Activated naive CD4-positive, alpha-beta T cell treated with anti-CD3 and anti-CD28 coated beads, Interleukin-2, amount 50 U/mL, for 72 hours (primary cell): ENCODE results near the gene INSL6. TPM values are rescaled to one million over a fixed set of nuclear protein-coding genes. Genes with fewer than 3 reads are reported as not detected.
A peak's percentile ranks its signal among the peaks of the same experiment; 100 is the strongest.
"Not testable (repeated sequence)": the region's sequence is repeated elsewhere in the genome, so short reads cannot be mapped to it uniquely, and the experiment has no call there.

Experiments used
- ATAC-seq, 2 donors: fragments of 150-1000 bp; cut with Tn5 transposase; 2 replicates each; pipeline ENCODE4 v1.10.0; 2021; ENCODE audit warnings: mild to moderate bottlenecking in 2 of 2, moderate library complexity in 2 of 2
- DNase-seq, 2 donors: peaks; one replicate each; pipeline ENCODE4 v3.0.0; 2021 to 2022; ENCODE audit warnings: low spot score in 2 of 2
- H3K27ac Mint-ChIP-seq, 2 donors: one replicate each; pipeline ENCODE4 v1.8.0; 2022; ENCODE audit warnings: mild to moderate bottlenecking in 2 of 2, mixed read lengths in 2 of 2
- H3K36me3 Mint-ChIP-seq, 2 donors: one replicate each; pipeline ENCODE4 v1.8.0; 2022; ENCODE audit warnings: mixed read lengths in 2 of 2
- H3K9me3 Mint-ChIP-seq, 2 donors: one replicate each; pipeline ENCODE4 v1.8.0; 2022; ENCODE audit warnings: mixed read lengths in 2 of 2
- total RNA-seq, 2 donors: library from RNA; stranded (reverse); gene quantifications; one replicate each; pipeline ENCODE4 v1.2.3, GENCODE V29; 2022

Gene INSL6
- not detected for total RNA-seq

- ATAC-seq (no peak), DNase-seq (no peak)
- H3K27ac Mint-ChIP-seq: no peak within 1 kb of the TSS
- H3K36me3 Mint-ChIP-seq: no peaks in the 10 kb centered on the region
- peaks cover 0 to 3% of the 10 kb centered on the region in 2 donors for H3K9me3 Mint-ChIP-seq
These were observed at the start of gene INSL6 for GRCh38 chr9:5185220-5185840. Gene INSL6, minus strand, starts transcription at chr9:5185639. Its CDS starts 37 bp downstream, at chr9:5185602.

- ATAC-seq: no peak
- Mint-ChIP-seq H3K36me3 (no peaks in the 10 kb centered on the region), H3K27ac (no peak within 1 kb of the TSS), H3K9me3 (no peaks in the 10 kb centered on the region)
- DNase-seq: no peak
These were observed 45.8 kb upstream of the INSL6 start, which contains the start of gene INSL4 for GRCh38 chr9:5231212-5231611. Gene INSL4, plus strand, starts transcription at chr9:5231419. Its CDS starts 105 bp downstream, at chr9:5231524.

GRCh38 chr9:5230554-5230953, 45.1 kb upstream of the INSL6 start:
- Mint-ChIP-seq H3K9me3 (no peaks in the 10 kb centered on the region), H3K36me3 (no peaks in the 10 kb centered on the region), H3K27ac (no peak overlapping the region)
- DNase-seq (no peak), ATAC-seq (no peak)

- peaks cover 6 to 10% of the 10 kb centered on the region in 2 donors for H3K36me3 Mint-ChIP-seq
- DNase-seq: no peak
- H3K27ac Mint-ChIP-seq: no peak overlapping the region
- ATAC-seq: peak; percentile 74 to 98
- peaks cover 7 to 17% of the 10 kb centered on the region in 2 donors for H3K9me3 Mint-ChIP-seq
These were observed 19.6 kb upstream of the INSL6 start for GRCh38 chr9:5205071-5205470.

- no peak for DNase-seq
- Mint-ChIP-seq H3K9me3 (no peaks in the 10 kb centered on the region), H3K36me3 (no peaks in the 10 kb centered on the region), H3K27ac (no peak overlapping the region)
- ATAC-seq: no peak
These were observed 10.0 kb upstream of the INSL6 start for GRCh38 chr9:5195463-5195862.

- ATAC-seq (no peak), DNase-seq (no peak)
- Mint-ChIP-seq H3K27ac (no peak overlapping the region), H3K36me3 (no peaks in the 10 kb centered on the region), H3K9me3 (peaks cover 0 to 3% of the 10 kb centered on the region in 2 donors)
These were observed 7.9 kb upstream of the INSL6 start for GRCh38 chr9:5193345-5193744.

GRCh38 chr9:5191985-5192384, 6.5 kb upstream of the INSL6 start:
- H3K27ac Mint-ChIP-seq: no peak overlapping the region

GRCh38 chr9:5188060-5188984, 2.9 kb upstream of the INSL6 start:
- no peak for DNase-seq
- Mint-ChIP-seq H3K9me3 (peaks cover 0 to 3% of the 10 kb centered on the region in 2 donors), H3K36me3 (no peaks in the 10 kb centered on the region), H3K27ac (no peak overlapping the region)
- no peak for ATAC-seq

More at GRCh38 chr9:5191985-5192384, 6.5 kb upstream of the INSL6 start:
- Mint-ChIP-seq H3K9me3 (peaks cover 0 to 3% of the 10 kb centered on the region in 2 donors), H3K36me3 (no peaks in the 10 kb centered on the region)
- ATAC-seq (no peak), DNase-seq (no peak)

GRCh38 chr9:5186416-5187169, 1.2 kb upstream of the INSL6 start:
- H3K27ac Mint-ChIP-seq: peak overlapping the region in 1 of 2 donors; percentile 6
- ATAC-seq (peak; percentile 77 to 88), DNase-seq (peak in 1 of 2 donors; percentile 44)
- H3K36me3 Mint-ChIP-seq: no peaks in the 10 kb centered on the region
- H3K9me3 Mint-ChIP-seq: peaks cover 0 to 3% of the 10 kb centered on the region in 2 donors

GRCh38 chr9:5184776-5185175, 663 bp downstream of the INSL6 start:
- no peak for DNase-seq
- no peak overlapping the region for H3K27ac Mint-ChIP-seq
- peaks cover 0 to 3% of the 10 kb centered on the region in 2 donors for H3K9me3 Mint-ChIP-seq
- H3K36me3 Mint-ChIP-seq: no peaks in the 10 kb centered on the region
- no peak for ATAC-seq

GRCh38 chr9:5180631-5181030, 4.8 kb downstream of the INSL6 start:
- not testable (repeated sequence) for ATAC-seq, H3K9me3 Mint-ChIP-seq, H3K27ac Mint-ChIP-seq, H3K36me3 Mint-ChIP-seq, DNase-seq

GRCh38 chr9:5178126-5178805, 7.2 kb downstream of the INSL6 start:
- Mint-ChIP-seq H3K27ac (no peak overlapping the region), H3K9me3 (peaks cover 0 to 13% of the 10 kb centered on the region in 2 donors), H3K36me3 (no peaks in the 10 kb centered on the region)
- peak; percentile 43 to 70 for ATAC-seq
- no peak for DNase-seq

GRCh38 chr9:5146241-5146640, 39.2 kb downstream of the INSL6 start:
- peaks cover 42 to 85% of the 10 kb centered on the region in 2 donors for H3K36me3 Mint-ChIP-seq
- ATAC-seq (no peak), DNase-seq (no peak)
- no peak overlapping the region for H3K27ac Mint-ChIP-seq
- H3K9me3 Mint-ChIP-seq: peaks cover 17 to 34% of the 10 kb centered on the region in 2 donors

- Mint-ChIP-seq H3K9me3 (peaks cover 17 to 27% of the 10 kb centered on the region in 2 donors), H3K36me3 (peaks cover 39 to 73% of the 10 kb centered on the region in 2 donors), H3K27ac (no peak overlapping the region)
- ATAC-seq (no peak), DNase-seq (no peak)
These were observed 41.2 kb downstream of the INSL6 start for GRCh38 chr9:5144217-5144616.

- Mint-ChIP-seq H3K27ac (no peak overlapping the region), H3K36me3 (peaks cover 27 to 42% of the 10 kb centered on the region in 2 donors), H3K9me3 (peaks cover 21 to 23% of the 10 kb centered on the region in 2 donors)
- ATAC-seq (peak in 1 of 2 donors; percentile 52), DNase-seq (no peak)
These were observed 45.3 kb downstream of the INSL6 start for GRCh38 chr9:5140151-5140550.

GRCh38 chr9:5122516-5122915, 62.9 kb downstream of the INSL6 start:
- Mint-ChIP-seq H3K36me3 (peaks cover 16 to 25% of the 10 kb centered on the region in 2 donors), H3K9me3 (no peaks in the 10 kb centered on the region), H3K27ac (no peak overlapping the region)
- DNase-seq (no peak), ATAC-seq (no peak)
